IPS DF 4.7 (cell line): ENCODE measurements around the gene DUSP1.

ENCODE experiments used
- DNase-seq: peaks from one replicate; pipeline ENCODE4 v3.0.0-alpha.2; 2013; ENCODE audit warnings: low spot score; ENCODE audit errors: extremely low read depth

DUSP1 gene

DNA sequence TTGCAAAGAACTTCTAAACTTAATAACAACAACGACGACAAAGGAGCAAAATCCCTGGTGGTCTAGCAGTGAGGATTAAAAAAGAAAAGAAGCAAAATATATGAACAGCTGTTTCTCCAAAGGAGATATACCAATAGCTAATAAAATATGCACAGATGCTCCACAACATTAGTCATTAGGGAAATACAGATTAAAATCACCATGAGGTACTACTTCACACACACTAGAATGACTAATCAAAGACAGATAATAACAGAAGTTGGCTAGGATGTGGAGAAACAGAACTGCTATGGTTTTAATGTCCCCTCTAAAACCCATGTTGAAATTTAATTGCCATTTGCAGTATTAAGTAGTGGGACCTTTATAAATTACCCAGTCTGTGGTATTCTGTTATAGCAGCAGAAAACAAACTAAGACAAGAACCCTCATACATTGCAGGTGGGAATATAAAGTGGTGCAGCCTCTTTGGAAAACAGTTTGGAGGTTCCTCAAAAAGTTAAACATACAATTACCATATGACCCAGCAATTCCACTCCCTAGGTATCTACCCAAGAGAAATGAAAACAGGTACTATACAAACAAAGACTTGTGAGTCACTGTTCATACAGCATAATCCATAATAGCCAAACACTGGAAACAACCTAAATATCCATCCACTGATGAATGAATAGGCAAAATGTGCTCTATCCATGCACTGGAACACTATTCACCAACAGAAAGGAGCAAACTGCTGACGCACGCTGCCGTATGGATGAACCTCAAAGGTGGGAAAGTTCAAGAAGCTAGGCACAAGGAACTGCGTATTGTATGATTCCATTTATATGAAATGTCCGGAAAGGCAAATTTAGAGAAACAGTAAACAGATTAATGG lies 11.4 kb upstream of the DUSP1 start:
- no peak for DNase-seq

DNA sequence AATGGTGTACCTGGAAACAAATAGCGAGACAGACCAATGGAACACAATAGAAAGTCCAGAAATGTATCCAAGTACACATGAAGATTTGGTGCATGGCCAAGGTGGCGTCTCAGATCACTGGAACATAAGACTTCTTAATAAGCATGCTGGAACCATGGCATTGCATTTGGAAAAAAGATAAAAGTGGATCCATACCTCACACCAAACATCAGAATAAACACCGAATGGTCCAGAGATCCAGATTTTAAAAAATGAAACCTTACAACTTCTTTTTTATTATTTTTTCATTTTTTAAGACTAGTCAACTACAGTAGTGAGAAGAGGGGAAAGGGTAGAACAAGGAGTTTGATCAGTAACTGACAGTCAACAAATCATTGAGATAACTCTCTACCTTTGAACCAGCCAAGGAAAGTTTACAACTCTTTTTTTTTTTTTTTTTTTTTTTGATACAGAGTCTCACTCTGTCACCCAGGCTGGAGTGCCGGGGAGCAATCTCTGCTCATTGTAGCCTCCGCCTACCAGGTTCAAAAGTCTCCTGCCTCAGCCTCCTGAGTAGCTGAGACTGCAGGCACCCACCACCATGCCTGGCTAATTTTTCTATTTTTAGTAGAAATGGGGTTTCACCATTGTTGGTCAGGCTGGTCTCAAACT lies 8.8 kb upstream of the DUSP1 start:
- DNase-seq, result no peak

DNA sequence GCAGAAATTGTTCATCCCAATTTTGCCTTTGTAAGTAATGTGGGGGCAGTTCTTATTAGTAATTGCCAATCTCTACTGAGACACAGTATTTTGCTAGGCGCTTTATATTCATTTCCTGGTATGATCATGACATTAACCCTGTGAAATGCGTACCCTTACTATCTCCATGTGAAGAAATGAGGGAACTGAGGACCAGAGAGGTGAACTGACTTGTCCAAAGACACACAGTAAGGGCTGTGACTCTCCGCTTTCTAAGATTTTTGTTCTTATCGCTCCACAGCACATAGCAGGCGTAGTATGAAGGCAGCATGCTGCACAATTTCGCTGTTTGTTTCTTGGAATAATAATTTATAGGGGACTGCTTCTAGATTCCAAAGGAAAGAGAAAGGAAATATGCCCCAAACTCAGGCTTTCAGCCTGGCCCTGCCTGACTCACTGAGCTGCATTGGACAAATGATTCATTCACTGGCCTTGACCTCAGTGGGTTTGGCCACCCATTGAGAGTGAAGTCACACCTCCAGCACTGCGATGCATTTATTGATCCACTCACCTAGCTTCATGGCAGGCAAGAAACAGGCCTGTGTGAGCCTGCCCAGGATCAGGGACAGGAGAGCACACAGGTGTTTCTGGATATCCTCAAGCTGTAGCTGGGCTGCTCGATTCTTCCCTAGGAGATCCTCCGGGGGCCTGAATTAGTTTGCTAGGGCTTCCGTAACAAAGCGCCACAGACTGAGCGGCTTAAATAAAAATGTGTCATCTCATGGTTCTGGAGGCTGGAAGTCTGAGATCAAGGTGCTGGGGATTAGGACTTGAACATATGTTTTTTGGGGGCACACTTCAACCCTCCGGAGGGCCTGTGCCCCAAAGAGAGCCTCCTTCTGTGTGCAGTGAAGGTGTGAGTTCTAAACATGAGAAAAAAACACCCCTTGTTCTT lies 7.2 kb upstream of the DUSP1 start:
- DNase-seq, result no peak

DNA sequence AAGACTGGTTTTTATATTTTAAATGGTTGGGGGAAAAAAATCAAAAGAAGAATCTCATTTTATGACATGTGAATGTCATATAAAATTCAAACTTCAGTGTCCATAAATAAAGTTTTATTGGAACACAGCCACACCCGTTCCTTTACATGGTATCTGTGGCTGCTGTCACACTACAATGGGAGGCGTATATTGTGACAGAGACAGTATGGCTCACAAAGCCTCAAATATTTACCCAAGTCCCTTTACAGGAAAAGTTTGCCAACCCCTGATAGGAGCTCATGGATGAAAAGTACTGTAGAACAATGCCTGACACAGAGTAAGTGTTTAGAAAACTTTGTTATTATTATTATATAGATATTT lies 5.2 kb upstream of the DUSP1 start:
- no peak for DNase-seq

DNA sequence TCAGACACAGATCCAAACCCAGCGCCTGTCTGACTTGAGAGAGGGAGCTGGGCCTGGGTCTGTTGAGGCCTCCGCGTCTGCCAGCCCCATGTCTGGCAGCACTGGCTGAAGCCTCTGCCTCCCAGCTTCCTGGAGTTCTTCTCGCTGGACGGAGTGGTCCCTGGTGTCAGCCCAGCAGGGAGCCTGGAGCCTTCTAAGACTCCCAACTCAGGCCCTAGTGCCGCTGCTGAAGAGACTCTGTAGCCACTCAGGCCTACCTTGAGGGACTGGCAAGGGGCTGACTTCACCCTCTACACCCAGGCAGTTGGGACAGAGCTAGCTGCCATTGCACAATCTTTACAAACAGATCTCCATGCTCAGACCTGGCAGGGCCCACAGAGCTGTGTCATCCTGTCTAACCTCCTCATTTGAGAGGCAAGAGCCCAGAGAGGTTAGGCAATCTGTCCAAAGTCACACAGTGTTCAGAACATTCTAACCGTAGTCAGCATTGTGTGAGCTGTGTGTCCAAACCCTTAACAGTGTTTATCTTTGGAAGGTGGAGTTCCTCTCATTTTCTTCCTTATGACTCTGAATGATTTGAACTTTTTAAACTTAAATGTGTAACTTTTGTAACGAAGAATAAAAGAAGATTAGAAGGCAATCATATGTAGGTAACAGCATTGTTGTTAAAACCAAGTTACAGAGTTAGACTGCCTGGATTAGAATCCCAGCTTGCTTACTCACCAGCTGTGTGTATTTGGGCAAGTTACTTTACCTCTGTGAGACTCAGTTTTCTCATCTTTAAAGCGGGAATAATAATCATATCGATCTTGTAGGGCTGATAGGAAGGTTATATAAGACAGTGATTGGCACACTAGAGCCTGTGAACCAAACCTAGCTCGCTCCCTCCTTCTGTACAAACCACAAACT lies 4.6 kb upstream of the DUSP1 start:
- DNase-seq, result no peak

DNA sequence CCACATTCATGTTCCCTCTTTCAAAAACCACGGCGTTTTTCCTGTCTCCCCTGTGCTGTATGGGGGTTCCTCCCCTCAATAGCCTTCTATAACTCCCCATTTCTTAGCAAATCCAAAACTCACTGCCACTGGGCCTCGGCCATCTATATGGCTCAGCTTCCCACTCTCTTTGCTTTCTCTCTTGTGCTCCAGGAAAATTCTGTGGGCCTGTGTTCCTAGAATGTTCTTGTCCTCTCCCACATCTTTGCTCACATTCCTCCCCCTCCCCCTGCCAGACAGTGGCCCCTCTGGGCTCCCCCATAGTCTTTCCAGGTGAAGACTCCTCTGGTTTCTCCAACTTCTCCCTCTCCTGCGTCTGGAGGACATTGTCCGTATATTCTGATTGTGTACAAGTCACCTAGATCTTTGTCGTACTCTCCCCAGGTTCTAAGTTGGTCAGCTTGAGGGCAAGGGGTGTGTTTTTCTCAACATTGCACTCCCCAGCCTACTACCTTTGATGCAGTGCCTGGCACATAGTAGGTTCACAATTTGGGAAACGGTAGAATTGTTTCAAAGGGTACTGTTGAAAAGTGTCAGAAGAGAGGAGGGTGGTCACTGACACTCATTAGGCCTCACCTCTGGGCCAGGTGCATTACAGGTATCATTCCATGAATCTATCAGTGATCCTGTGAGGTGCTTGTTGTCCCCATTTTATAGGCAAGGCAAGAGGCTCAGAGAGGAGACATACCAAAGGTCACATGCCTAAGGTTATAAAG lies 3.7 kb upstream of the DUSP1 start:
- DNase-seq, result no peak

DNA sequence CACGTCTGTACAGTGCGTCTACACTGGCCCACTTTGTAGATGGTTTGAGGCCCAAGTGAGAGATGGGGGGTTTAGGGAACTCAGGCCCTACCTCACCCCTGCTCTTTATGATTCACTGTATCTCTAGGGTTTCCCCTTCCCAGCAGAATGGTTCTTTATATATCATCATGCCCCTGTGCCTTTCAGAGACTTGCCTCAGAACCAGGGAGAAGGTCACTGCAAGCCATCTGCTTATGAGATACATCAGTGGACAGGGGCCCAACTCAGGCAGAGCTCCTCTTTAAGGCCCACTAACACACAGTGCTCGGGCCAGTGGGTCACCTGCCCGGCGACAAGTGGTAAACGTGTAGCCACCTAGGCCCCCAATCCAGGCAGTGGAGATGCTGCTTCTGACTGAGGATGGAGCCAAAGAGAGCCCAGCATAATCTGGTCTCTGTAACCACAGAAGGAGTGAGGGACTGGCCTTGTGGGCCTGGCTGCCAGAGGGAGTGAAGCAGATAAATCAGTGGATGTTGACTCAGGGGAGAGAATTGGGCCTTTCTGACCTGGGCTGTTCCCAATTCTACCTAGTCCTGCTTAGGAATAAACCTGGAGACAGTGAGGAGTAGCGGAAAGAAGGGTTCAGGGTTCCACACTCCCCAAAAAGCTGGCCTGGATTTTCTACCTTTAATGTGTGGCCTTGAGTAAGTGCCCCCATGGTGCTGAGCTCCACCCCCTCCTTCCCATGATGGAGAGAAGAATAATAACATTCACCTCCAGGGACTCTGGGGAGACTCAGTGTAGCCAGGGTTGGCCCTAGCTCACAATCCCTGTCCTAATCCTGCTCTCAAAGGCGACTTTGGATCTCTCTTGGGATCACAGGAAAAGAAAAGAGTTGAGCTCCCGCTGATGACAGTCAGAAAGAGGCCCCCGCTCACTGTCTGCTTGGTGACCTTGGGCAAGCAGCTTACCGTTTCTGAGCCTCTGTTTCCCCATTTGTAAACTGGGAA lies 2.8 kb upstream of the DUSP1 start:
- DNase-seq, result no peak

DNA sequence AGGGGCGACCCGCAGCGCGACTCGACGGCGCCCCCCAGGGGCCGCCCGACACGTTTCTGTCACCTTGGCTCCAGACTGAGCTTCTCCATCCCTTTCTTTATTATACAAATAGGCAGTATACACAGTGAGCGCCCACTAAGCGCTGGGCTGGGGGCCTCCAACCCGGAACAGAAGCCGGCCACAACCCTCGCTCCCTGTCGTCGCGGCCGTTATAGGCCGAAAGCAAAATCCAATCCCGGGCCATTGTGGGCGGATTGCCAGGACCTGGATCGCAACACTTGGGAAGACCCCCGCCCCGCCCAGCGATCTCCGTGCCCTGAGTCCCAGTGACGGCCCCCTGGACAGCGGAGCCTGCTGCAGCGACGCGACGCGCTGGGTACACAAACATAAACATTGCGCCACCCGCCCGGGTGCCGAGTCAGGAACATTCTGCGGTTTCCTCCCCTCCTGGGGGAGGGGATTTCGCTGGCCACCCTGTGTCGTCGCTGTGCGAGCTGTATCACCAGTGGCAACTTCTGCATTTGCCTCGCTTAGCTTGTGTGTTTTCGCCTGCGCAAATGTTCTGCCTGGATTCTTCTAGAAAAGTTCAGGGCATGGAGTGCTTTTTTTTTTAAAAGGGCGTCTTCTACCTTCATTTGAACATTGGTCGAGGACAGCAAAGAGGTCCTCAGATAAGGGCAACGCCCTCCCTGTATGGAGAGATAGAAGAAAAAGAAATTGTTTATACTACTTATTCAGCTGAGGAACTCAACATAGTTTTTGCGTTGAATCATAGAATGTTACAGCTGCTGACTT lies 1.3 kb upstream of the DUSP1 start:
- DNase-seq, result no peak

DNA sequence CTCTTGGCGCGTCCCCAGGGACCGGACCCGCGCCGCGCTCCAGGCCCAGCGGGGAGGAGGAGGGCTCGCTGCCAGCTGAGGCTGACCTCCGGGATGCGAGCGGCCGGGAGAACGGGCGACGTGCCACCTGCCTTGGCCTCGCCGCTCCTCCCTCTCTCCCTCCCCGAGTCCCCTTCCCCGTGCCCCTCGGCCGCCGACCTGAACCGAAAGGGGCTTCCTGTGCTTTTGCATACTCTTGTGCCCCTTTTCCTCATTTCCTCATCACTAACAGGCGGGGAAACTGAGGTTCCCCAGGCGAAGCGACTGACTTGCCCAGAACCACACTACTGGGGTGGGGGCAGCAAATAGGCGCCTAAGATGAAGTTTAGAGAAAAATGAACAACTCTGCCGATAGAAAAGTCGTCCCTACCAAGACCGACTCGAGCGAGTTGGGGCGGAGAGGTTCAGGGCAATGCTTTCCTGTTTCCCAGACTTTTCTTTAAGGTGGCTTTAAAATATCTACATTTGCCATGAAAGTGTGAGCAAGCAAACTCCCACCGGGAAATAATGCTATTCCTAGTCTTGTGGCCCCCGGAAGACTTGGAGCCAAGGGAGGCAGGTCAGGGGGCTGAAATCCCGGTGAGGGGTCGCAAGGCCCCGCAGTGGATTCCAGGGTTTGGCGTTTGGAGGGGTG lies 580 bp upstream of the DUSP1 start:
- no peak for DNase-seq

DNA sequence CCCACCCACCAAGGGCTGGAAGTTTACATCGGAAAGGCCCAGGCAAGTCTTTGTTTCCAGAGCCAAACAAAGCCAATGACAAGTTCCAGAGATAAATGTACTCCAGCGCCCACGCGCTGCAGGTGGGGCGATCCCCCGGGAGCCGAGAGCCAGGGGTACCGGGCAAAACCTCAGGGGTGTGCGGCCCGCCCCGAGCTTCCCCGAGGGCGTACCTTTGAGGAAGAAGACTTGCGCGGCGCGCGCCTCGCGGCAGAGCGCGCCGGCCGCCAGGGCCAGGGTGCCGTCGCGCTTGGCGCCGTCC lies 671 bp downstream of the DUSP1 start:
- no peak for DNase-seq

DNA sequence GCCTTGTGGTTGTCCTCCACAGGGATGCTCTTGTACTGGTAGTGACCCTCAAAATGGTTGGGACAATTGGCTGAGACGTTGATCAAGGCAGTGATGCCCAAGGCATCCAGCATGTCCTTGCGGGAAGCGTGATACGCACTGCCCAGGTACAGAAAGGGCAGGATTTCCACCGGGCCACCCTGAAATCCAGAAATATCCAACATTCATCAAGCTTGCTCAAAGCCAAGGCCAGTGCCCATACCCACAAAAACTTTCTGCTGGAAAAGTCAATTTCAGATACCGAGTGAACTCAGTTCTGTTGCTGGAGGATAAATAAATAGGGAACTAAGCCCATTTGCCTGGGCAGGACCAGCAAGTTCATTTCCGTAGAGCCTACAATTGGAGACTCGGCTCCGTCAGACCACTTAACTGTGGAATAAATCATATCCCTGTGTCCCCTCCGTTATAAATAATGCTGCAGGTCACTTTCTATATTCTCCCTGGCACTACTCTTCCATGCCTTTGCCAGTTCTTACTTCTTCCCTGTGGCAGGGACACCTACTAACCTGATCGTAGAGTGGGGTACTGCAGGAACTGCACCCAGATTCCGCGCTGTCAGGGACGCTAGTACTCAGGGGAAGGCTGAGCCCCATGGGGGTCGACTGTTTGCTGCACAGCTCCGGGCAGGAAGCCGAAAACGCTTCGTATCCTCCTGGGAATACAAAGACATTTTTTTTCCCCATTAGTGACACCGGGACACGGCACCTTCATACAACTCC lies 1.2 kb downstream of the DUSP1 start:
- no peak for DNase-seq

DNA sequence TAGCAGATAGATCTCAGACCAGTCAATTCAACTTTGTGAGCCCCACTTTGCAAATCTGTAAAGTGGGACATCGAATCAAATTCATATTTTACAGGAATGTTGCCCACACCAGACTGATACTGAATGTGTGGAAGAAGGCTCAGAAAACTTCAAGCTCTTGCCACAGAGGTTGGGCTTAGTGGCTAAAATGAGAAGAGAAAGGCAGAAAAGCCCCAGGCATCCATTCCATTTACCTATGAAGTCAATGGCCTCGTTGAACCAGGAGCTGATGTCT lies 1.7 kb downstream of the DUSP1 start:
- DNase-seq, result no peak

DNA sequence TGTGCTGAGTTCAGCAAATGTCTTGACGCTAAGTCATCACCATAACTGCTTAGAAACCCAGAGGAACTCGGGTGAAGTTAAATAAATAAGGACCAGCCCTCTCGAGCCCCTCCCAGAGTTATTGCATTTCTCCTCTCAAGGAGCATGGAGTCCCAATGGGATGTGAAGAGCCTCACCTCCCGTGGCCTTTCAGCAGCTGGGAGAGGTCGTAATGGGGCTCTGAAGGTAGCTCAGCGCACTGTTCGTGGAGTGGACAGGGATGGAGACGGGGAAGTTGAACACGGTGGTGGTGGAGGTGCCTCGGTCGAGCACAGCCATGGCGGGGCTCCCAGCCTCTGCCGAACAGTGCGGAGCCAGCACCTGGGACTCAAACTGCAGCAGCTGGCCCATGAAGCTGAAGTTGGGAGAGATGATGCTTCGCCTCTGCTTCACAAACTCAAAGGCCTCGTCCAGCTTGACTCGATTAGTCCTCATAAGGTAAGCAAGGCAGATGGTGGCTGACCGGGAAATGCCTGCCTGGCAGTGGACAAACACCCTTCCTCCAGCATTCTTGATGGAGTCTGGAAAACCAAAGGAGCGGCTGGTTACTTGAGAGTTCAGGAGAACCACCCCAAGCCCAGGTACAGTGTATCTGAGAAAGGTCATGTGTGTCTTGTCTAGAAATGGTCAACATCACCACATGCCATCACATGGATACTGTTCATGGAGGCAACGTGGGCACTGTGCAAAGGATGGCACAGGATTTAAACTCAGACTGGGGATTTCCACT lies 2.2 kb downstream of the DUSP1 start:
- no peak for DNase-seq

DNA sequence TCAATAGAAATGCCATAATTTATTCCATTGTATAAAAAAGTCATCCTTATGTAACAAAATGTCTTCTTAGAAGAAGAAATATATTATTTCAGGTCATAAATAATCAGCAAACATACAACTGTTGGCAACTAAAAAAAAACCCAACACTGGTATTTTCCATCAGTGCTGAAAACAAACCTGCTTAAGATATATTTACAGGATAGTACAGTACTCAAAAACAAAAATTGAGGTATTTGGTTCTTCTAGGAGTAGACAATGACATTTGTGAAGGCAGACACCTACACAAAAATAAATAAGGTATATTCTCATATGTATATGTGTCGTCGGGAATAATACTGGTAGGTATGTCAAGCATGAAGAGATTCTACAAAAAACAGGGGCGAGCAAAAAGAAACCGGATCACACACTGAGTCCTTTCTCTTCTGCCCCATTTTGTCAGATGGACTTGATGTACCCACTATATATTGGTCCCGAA lies 2.9 kb downstream of the DUSP1 start:
- no peak for DNase-seq

DNA sequence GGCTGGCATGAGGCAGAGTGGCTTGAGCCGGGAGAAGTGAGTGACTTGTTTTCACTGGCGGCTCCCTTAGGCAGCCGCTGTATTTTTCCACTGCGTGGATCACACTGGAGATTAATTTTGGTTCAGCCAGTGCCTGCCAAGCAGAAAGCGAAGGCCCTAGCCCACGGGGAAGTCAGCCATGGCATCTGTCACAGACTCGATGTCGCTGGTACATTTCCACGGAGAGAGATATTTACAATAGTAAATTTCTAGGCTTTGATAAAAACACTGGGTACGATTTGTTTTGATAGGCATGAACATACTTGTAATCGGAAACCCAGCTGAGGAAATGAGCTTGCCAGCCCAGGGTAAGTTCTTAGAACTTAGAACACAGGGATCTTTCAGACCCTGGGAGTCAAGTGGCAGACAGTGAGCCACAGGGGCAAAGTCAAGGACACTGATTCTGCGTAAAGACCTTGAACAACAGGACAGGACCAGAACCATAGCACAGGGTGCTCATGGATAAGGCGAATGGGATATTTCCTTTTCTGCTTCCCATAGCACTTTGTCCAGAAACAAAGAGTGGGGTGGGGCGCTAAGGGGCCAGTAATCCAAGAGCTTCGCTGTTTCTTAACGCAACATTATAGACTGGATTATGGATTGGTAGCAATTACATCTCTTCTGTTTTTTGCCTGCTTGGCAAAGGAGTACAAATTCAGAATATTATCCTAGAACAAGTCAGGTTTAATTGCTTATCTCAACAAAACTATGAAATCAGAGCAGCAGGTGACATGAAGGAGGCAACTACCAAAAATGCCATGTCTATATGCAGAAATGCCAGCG lies 4.5 kb downstream of the DUSP1 start:
- no peak for DNase-seq
